HFFc6 (cell line): ENCODE data around the gene FGGY. TPM values are rescaled to one million over a fixed set of nuclear protein-coding genes. Genes with fewer than 3 reads are reported as not detected.

Experiments
- DNase-seq: peaks from one replicate; pipeline ENCODE4 v3.0.0-alpha.2; 2018
- H3K27ac Mint-ChIP-seq: 2 replicates; pipeline ENCODE4 v1.8.0; 2020; ENCODE audit warnings: mild to moderate bottlenecking, mixed read lengths
- H3K27me3 Mint-ChIP-seq: 2 replicates; pipeline ENCODE4 v1.8.0; 2021; ENCODE audit warnings: mild to moderate bottlenecking, moderate library complexity, mixed read lengths; ENCODE audit not compliant: insufficient read depth
- H3K36me3 Mint-ChIP-seq: 2 replicates; pipeline ENCODE4 v1.8.0; 2021; ENCODE audit warnings: low read depth, mixed read lengths
- H3K4me1 Mint-ChIP-seq: 2 replicates; pipeline ENCODE4 v1.8.0; 2020; ENCODE audit warnings: low read depth, mixed read lengths
- H3K4me3 Mint-ChIP-seq: 2 replicates; pipeline ENCODE4 v1.8.0; 2020; ENCODE audit warnings: mild to moderate bottlenecking, moderate library complexity, mixed read lengths
- H3K9me3 Mint-ChIP-seq: 2 replicates; pipeline ENCODE4 v1.8.0; 2020; ENCODE audit warnings: mild to moderate bottlenecking, mixed read lengths
- CTCF ChIP-seq: fragments of 200-600 bp; sonication (generic); IDR thresholded peaks from 2 replicates; pipeline ENCODE4 v1.5.0; 2021; ENCODE audit warnings: antibody characterized with exemption, mild to moderate bottlenecking
- total RNA-seq, 6 experiments: library from RNA; stranded (reverse); fragmentation: NEBNext Ultra II Directional; extraction: Animal tissue kit (Norgen Biotek cat#: 25700); gene quantifications; 2 replicates in 1 of 6; 3 replicates in 5 of 6; pipeline ENCODE4 v1.2.3, GENCODE V29; 2021

Gene FGGY
- total RNA-seq, 6 experiments from 2014 or later = 16.4 to 20.1 (median 18.7) TPM

DNA sequence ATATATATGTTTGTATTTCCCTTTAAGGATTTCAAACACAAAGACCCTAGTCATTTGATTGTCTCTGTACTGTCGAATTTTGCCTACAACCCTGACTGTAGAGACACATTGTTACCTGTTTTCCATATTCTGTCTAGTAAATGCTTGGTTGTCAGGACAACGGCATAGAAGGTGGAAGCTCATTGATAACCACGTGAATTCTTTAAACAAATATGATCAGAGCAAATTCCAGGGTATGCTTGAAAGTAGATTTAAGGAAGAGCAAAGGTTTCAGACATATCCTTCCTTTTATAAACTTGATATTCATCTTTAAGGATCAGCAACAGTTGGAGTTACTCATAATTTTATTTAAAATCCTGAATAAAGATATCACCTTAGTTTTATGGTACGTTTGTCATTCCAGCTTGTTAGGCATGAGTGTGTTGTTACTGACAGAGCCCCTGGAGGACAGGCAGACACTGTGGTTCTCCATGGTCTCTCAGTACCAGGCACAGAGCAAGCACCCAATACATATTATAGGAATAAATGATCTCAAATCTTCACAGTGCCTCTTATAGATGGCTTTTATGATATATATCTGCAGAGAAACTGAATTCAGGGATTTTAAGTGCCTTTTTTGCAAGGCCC lies 203.2 kb downstream of the FGGY start:
- no peak overlapping the region for H3K27ac Mint-ChIP-seq
- peaks cover 7% of the 10 kb centered on the region for H3K9me3 Mint-ChIP-seq
- H3K4me1 Mint-ChIP-seq = peaks cover 27% of the 10 kb centered on the region

DNA sequence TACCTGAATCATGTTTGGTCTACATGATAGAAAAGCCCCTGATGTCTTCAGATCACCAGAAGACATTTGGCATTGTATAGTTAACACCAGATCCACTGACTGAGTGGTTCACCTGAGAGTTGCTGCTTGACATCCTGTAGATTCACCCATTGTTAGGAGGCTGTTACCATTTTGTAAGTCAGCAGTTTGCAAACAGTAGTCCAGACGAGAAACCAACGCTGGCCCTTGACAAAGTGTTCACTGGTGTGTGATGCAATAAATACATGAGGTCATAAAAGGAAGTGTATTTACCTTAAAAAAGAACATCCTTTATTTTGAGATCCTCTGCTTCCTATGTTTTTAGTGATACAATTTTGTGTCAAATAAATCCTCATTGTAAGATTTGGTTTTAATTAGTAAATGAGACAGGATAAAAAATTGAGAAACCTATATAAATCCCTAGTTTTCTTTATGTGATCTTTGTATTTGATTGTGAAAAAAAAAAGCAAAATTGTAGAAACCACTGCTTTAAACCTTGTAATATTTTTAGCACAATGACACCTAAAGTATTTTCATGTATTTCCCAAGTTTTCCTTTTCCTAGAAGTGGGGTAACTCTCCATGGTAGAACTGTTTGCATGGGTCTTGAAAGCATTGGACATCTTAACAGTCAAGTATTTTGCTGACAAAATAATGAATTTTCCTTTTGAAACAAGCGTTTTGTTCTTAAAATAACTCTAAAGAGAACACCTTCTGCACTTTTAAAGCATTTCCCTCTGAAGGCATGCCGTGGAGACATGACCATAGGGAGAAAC lies 204.3 kb downstream of the FGGY start:
- H3K4me3 Mint-ChIP-seq = no peak overlapping the region
- DNase-seq = no peak
- no peaks in the 10 kb centered on the region for H3K27me3 Mint-ChIP-seq
- peaks cover 3% of the 10 kb centered on the region for H3K36me3 Mint-ChIP-seq
- no peaks in the 10 kb centered on the region; the same call in 1 of the 2 replicates for H3K9me3 Mint-ChIP-seq
- H3K4me1 Mint-ChIP-seq = peaks cover 34% of the 10 kb centered on the region
- H3K27ac Mint-ChIP-seq = no peak overlapping the region
- TF ChIP-seq CTCF = no peak

More for the DNA sequence above, 203.2 kb downstream of the FGGY start:
- no peak for TF ChIP-seq CTCF
- Mint-ChIP-seq H3K36me3 (peaks cover 10% of the 10 kb centered on the region), H3K27me3 (no peaks in the 10 kb centered on the region), H3K4me3 (no peak overlapping the region)
- no peak for DNase-seq

DNA sequence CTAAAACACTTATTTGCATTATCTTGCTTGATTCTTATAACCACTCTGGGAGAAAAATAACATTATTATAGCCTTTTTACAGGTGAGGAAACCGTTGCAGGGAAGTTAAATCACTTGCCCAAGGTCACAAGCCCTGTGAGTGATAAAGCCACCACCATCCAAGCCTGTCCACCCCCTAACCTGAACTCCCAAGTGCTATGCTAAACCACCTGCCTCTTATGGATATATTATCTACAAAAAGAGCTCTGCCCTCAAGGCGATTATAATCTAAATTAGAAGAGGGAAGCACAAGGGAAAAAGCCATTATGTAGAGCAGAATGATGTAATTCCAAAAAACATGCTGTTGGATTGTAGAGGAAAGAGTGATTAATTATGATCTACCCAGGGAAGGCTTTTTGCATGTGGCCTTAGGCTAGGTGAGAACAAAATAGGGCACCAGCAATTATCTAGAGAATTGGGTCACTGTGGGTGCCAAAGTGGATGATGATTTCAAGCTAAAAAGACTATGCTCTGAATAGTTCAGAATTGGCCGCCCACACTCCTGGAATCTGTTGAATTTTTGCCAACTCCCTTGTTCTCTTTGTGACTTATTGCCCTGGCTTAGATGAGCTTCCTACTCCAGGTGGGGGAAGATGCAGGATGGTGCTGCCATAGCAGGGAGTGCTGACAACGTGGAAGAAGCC lies 205.3 kb downstream of the FGGY start:
- DNase-seq = no peak
- TF ChIP-seq CTCF = no peak
- no peaks in the 10 kb centered on the region for H3K27me3 Mint-ChIP-seq
- H3K27ac Mint-ChIP-seq = no peak overlapping the region
- no peaks in the 10 kb centered on the region for H3K9me3 Mint-ChIP-seq
- no peaks in the 10 kb centered on the region for H3K36me3 Mint-ChIP-seq
- peaks cover 41% of the 10 kb centered on the region for H3K4me1 Mint-ChIP-seq
- H3K4me3 Mint-ChIP-seq = no peak overlapping the region

DNA sequence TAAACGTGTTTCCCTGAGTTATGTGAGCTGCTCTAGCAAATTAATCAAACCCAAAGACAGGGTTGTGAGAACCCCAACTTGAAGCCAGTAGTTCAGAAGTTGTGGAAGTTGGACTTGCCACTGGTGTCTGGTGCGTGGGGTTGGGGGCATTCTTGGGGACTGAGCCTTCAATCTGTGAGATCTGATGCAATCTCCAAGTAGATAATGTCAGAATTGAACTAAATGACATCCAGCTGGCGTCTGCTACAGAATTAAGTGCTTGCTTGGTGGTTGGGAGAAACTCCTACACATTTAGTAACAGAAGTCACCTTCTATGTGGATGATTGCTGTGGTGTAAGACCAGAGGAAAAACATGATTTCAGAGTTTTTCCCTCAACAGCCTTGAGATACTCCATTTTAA lies 207.4 kb downstream of the FGGY start:
- Mint-ChIP-seq H3K4me1 (peaks cover 39% of the 10 kb centered on the region), H3K27me3 (no peaks in the 10 kb centered on the region), H3K27ac (no peak overlapping the region), H3K4me3 (no peak overlapping the region), H3K36me3 (peaks cover 5% of the 10 kb centered on the region), H3K9me3 (no peaks in the 10 kb centered on the region)
- no peak for TF ChIP-seq CTCF
- DNase-seq = no peak

- no peak for TF ChIP-seq CTCF
- H3K27ac Mint-ChIP-seq = no peak overlapping the region
- no peak for DNase-seq
- peaks cover 30% of the 10 kb centered on the region for H3K4me1 Mint-ChIP-seq
- no peaks in the 10 kb centered on the region for H3K9me3 Mint-ChIP-seq
- peaks cover 5% of the 10 kb centered on the region for H3K36me3 Mint-ChIP-seq
- H3K4me3 Mint-ChIP-seq = no peak overlapping the region
- H3K27me3 Mint-ChIP-seq = no peaks in the 10 kb centered on the region
Measured at GRCh38 chr1:59505596-59506028, 208.7 kb downstream of the FGGY start.
